Mesothelial cell of epicardium (in vitro differentiated cells): Measurements from ENCODE around the gene LGALS4. TPM values are rescaled to one million over a fixed set of nuclear protein-coding genes. Genes with fewer than 3 reads are reported as not detected.
"Not testable (repeated sequence)": the region's sequence is repeated elsewhere in the genome, so short reads cannot be mapped to it uniquely, and the experiment has no call there.

ENCODE experiments used
- DNase-seq, 2 experiments: peaks; one replicate each; pipeline ENCODE4 v3.0.0; 2021; ENCODE audit warnings: low spot score in 2 of 2; ENCODE audit not compliant: unreplicated experiment in 2 of 2
- H3K27ac Mint-ChIP-seq: 2 replicates; pipeline ENCODE4 v1.8.0; 2021; ENCODE audit warnings: mixed read lengths
- H3K27me3 Mint-ChIP-seq: 2 replicates; pipeline ENCODE4 v1.8.0; 2021; ENCODE audit warnings: low read depth, mixed read lengths
- H3K36me3 Mint-ChIP-seq: 2 replicates; pipeline ENCODE4 v1.8.0; 2021; ENCODE audit warnings: mixed read lengths
- H3K4me1 Mint-ChIP-seq: 2 replicates; pipeline ENCODE4 v1.8.0; 2021; ENCODE audit warnings: mixed read lengths
- H3K4me3 Mint-ChIP-seq: 2 replicates; pipeline ENCODE4 v1.8.0; 2021; ENCODE audit warnings: mild to moderate bottlenecking, moderate library complexity, mixed read lengths
- H3K9me3 Mint-ChIP-seq: 2 replicates; pipeline ENCODE4 v1.8.0; 2021; ENCODE audit warnings: mixed read lengths
- total RNA-seq: library from RNA; stranded (reverse); gene quantifications from 3 replicates; pipeline ENCODE4 v1.2.1, GENCODE V29; 2021
- TF ChIP-seq, protein P1 (sequence below): fragments of 200-600 bp; sonication (generic); IDR thresholded peaks from one replicate; pipeline ENCODE4 v1.5.0; 2021; ENCODE audit warnings: antibody characterized with exemption; ENCODE audit not compliant: unreplicated experiment

LGALS4 gene
- total RNA-seq, 1 donor from 2014 or later: 1.6 TPM

DNA sequence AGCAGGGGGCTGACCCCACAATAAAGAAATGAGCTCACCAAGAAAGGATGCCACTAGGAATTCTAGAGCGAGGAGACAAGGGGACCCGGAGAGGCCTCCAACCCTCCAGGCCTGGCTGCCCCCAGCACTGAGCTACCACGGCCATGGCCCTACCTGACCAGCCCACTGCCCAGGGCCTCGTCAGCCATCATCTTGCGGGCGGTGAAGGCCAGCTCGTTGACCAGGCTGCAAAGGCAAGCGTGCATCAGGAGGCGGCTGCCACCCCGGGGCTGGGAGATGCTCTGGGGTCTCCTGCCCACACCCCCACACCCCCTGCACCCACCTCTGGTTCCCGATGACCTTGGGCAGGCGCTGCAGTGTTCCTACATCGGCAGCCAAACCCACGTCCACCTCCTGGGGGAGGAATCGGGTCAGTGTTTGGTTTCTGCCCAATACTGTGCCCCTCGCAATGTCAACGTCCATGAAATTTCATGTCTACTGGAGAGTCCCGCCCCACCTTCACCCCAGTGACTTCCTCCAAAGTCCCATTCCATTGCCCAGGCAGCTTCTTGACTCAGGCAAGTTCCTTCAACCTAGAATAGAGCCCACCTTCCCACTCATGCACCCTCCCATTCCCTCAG lies 3.5 kb upstream of the LGALS4 start:
- H3K36me3 Mint-ChIP-seq: peaks cover 31% of the 10 kb centered on the region
- H3K4me1 Mint-ChIP-seq: peaks cover 6% of the 10 kb centered on the region
- TF ChIP-seq, protein P1, sequence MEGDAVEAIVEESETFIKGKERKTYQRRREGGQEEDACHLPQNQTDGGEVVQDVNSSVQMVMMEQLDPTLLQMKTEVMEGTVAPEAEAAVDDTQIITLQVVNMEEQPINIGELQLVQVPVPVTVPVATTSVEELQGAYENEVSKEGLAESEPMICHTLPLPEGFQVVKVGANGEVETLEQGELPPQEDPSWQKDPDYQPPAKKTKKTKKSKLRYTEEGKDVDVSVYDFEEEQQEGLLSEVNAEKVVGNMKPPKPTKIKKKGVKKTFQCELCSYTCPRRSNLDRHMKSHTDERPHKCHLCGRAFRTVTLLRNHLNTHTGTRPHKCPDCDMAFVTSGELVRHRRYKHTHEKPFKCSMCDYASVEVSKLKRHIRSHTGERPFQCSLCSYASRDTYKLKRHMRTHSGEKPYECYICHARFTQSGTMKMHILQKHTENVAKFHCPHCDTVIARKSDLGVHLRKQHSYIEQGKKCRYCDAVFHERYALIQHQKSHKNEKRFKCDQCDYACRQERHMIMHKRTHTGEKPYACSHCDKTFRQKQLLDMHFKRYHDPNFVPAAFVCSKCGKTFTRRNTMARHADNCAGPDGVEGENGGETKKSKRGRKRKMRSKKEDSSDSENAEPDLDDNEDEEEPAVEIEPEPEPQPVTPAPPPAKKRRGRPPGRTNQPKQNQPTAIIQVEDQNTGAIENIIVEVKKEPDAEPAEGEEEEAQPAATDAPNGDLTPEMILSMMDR: no peak
- H3K9me3 Mint-ChIP-seq: no peaks in the 10 kb centered on the region
- no peak for DNase-seq
- H3K27me3 Mint-ChIP-seq: no peaks in the 10 kb centered on the region
- no peak overlapping the region for H3K27ac Mint-ChIP-seq
- no peak overlapping the region for H3K4me3 Mint-ChIP-seq

- no peak overlapping the region for H3K27ac Mint-ChIP-seq
- peaks cover 24% of the 10 kb centered on the region for H3K36me3 Mint-ChIP-seq
- H3K27me3 Mint-ChIP-seq: no peaks in the 10 kb centered on the region
- no peaks in the 10 kb centered on the region for H3K9me3 Mint-ChIP-seq
- H3K4me1 Mint-ChIP-seq: peaks cover 6% of the 10 kb centered on the region
- H3K4me3 Mint-ChIP-seq: no peak overlapping the region
- no peak for DNase-seq
- TF ChIP-seq, protein P1: no peak
Observed at GRCh38 chr19:38815059-38816001, 2.6 kb upstream of the LGALS4 start.

DNA sequence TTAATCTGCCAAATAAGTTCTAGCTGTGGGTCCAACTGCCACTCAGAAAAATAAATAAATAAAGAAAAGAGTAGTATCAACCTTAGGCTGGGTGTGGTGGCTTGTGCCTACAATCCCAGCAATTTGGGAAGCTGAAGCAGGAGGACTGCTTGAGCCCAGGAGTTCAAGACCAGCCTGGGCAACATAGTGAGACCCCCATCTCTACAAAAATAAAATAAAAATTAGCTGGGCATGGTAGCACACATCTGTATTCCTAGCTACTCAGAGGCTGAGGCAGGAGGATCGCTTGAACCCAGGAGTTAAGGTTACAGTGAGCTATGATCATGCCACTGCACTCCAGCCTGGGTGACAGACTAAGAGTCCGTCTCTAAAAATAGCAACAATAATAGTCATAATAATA lies 1.2 kb upstream of the LGALS4 start:
- not testable (repeated sequence) for H3K27me3 Mint-ChIP-seq, H3K27ac Mint-ChIP-seq, H3K4me3 Mint-ChIP-seq, DNase-seq, H3K9me3 Mint-ChIP-seq, H3K4me1 Mint-ChIP-seq
- H3K36me3 Mint-ChIP-seq: peaks cover 20% of the 10 kb centered on the region

DNA sequence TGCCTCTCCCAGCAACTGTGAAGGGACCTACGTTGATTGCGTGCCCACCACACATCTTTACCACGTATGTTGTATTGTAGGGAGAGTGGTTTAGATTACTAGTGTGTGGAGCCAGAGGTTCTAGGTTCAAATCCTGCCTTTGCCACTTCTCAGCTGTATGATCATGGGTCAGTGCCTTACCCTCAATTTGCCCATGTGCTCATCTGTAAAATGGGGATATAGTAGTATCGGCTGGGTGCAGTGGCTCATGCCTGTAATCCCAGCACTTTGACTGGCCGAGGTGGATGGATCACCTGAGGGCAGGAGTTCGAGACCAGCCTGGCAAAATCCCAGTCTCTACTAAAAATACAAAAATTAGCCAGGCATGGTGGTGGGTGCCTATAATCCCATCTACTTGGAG lies 578 bp upstream of the LGALS4 start:
- no peak for DNase-seq
- H3K4me3 Mint-ChIP-seq: no peak overlapping the region
- H3K27me3 Mint-ChIP-seq: no peaks in the 10 kb centered on the region
- H3K36me3 Mint-ChIP-seq: peaks cover 20% of the 10 kb centered on the region
- TF ChIP-seq, protein P1: no peak
- H3K4me1 Mint-ChIP-seq: no peaks in the 10 kb centered on the region
- no peaks in the 10 kb centered on the region for H3K9me3 Mint-ChIP-seq
- no peak overlapping the region for H3K27ac Mint-ChIP-seq

GRCh38 chr19:38812009-38812840 lies 520 bp downstream of the LGALS4 start:
- Mint-ChIP-seq H3K27ac (no peak overlapping the region), H3K4me1 (no peaks in the 10 kb centered on the region), H3K9me3 (no peaks in the 10 kb centered on the region), H3K4me3 (no peak overlapping the region), H3K27me3 (no peaks in the 10 kb centered on the region), H3K36me3 (peaks cover 16% of the 10 kb centered on the region)
- DNase-seq: no peak
- TF ChIP-seq, protein P1: no peak
